Motor neuron (in vitro differentiated cells): ENCODE data around the gene ZMYM2. TPM values are rescaled to one million over a fixed set of nuclear protein-coding genes. Genes with fewer than 3 reads are reported as not detected.

Experiments used
- ATAC-seq, 8 experiments: fragments of 200-7000 bp; cut with Tn5 transposase; replicated peaks in 6 of 8; 2 replicates each; pipeline ENCODE4 v1.8.0; 2021; ENCODE audit warnings: mild to moderate bottlenecking in 8 of 8, moderate library complexity in 8 of 8
- H3K27ac ChIP-seq, 2 donors: fragments of 250-450 bp; sonication (Bioruptor Pico); 2 replicates each; pipeline ENCODE4 v1.9.0; 2021; ENCODE audit warnings: antibody characterized with exemption in 2 of 2, mild to moderate bottlenecking in 2 of 2, moderate library complexity in 1 of 2
- H3K4me1 ChIP-seq, 2 donors: fragments of 250-450 bp; sonication (Bioruptor Pico); replicated peaks in 1 of 2; 2 replicates each; pipeline ENCODE4 v1.6.1; 2021; ENCODE audit warnings: antibody characterized with exemption in 2 of 2, mild to moderate bottlenecking in 2 of 2, moderate library complexity in 1 of 2
- H3K4me3 ChIP-seq, 5 donors: fragments of 250-450 bp; sonication (Bioruptor Pico); 2 replicates each; pipeline ENCODE4 v1.9.0; 2021; ENCODE audit warnings: antibody characterized with exemption in 5 of 5, mild to moderate bottlenecking in 5 of 5, moderate library complexity in 4 of 5
- WGBS, 10 experiments: fragments of 450-650 bp; shearing (Covaris generic); methylation state at CpG; one replicate each; pipeline ENCODE4 v1.0.0; 2022; 5-methylcytosine and 5-hydroxymethylcytosine counted together
- in situ Hi-C, 9 experiments: fragments of 400-800 bp; cut with MboI; loops; one replicate each; pipeline ENCODE4 v1.15.0; 2021; ENCODE audit warnings: low sequenced_read_pairs in 9 of 9, low pct_unique_long_range_greater_than_20kb in 2 of 9; ENCODE audit not compliant: unreplicated experiment in 9 of 9
- total RNA-seq, 8 experiments: library from RNA; unstranded; fragments of 300-600 nt; gene quantifications; 2 replicates each; pipeline versions ENCODE4 v1.2.3 to v1.2.4, GENCODE V29; 2022

The ZMYM2 gene
- total RNA-seq, 8 experiments from 2014 or later, result 45.5 to 97.6 (median 77.7) TPM

DNA sequence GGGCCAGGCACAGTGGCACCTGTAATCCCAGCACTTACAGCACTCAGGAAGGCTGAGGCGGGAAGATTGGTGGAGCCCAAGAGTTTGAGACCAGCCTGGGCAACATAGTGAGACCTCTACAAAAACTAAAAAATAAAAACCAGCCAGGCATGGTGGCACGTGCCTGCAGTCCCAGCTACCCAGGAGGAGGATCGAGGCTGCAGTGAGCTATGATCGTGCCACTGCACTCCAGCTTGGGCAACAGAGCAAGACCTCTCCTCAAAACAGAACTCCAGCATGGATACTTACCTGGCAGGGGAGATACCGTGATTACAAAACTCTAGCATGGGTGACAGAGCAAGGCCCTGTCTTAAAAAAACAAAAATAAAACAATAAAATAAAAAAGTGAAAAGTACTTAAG is 107.0 kb downstream of the ZMYM2 start:
- H3K4me1 ChIP-seq, result no peaks in the 10 kb centered on the region
- no peak for ATAC-seq
- H3K27ac ChIP-seq, result no peak overlapping the region
- in situ Hi-C loops, result no loop called here
- WGBS, 10 experiments, result 87 to 100% (median 97%) methylated on average over 1 to 5 of the region's 5 CpGs; no CpG with 5 or more reads in 1 of the 10 experiments
- H3K4me3 ChIP-seq, result no peak overlapping the region

- Histone ChIP-seq H3K4me3 (no peak overlapping the region), H3K27ac (no peak overlapping the region), H3K4me1 (no peaks in the 10 kb centered on the region)
- no peak for ATAC-seq
- 23 to 100% (median 89%) methylated on average over 1 to 3 of the region's 3 CpGs for WGBS, 10 experiments
- in situ Hi-C loops, result no loop called here
Measured at GRCh38 chr13:20069956-20070355, 111.4 kb downstream of the ZMYM2 start.

GRCh38 chr13:20073775-20074174 is 115.2 kb downstream of the ZMYM2 start:
- H3K4me1 ChIP-seq, result no peaks in the 10 kb centered on the region
- no peak overlapping the region for H3K4me3 ChIP-seq
- in situ Hi-C loops, result no loop called here
- no peak for ATAC-seq
- H3K27ac ChIP-seq, result no peak overlapping the region
- WGBS, 10 experiments, result 80 to 100% (median 96%) methylated on average over 1 to 2 of the region's 2 CpGs; no CpG with 5 or more reads in 1 of the 10 experiments

DNA sequence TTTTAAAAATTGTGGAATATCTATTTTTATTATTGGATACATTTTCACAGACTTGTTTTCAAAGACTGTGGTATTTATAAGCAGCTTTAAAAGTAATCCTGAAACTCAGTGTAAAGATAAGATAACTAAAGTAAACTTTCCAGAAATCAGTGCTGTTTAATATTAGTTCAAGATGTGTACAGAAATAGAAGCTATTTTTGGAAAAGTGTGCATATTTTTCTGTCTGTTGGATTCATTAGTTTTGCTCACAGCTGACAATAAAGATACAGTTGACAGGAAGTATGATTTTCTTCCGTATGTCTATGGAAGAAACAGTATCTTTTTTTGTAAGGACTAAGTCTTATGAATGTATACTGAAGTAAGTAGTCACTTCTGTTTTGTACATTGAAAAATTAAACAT is 116.4 kb downstream of the ZMYM2 start:
- Histone ChIP-seq H3K27ac (no peak overlapping the region), H3K4me1 (no peaks in the 10 kb centered on the region), H3K4me3 (no peak overlapping the region)
- no peak for ATAC-seq
- in situ Hi-C loops, result no loop called here
- WGBS, 10 experiments, result 33 to 100% (median 87%) methylated on average over 1 of the region's 1 CpG; no CpG with 5 or more reads in 2 of the 10 experiments

DNA sequence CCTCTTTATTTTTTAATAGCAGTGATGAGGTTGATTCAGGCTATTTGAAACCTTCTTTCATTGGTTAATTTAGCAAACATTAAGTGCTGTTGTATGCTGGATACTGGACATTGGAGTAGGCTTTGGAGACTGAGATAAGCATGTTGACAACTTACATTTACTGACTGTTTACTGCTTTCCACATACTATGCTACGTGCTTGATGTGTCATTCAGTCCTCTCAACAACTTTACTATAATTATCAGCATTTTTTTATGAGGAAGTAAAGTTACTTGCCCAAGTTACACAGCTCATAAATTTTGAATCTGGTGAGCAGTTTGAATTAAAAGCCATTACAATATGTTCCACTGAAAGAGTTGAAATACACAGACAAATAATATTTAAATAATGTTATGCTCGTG is 118.6 kb downstream of the ZMYM2 start:
- H3K4me1 ChIP-seq, result no peaks in the 10 kb centered on the region
- WGBS, 10 experiments, result 67 to 100% (median 96%) methylated on average over 1 to 2 of the region's 2 CpGs
- H3K4me3 ChIP-seq, result no peak overlapping the region
- in situ Hi-C loops, result no loop called here
- no peak for ATAC-seq
- H3K27ac ChIP-seq, result no peak overlapping the region

- H3K27ac ChIP-seq, result no peak overlapping the region
- WGBS, 10 experiments, result 90 to 100% (median 96%) methylated on average over 2 to 6 of the region's 7 CpGs
- in situ Hi-C loops, result no loop called here
- ATAC-seq, result peak in 3 of 8 experiments; percentile 42 to 81 (median 69)
- no peak overlapping the region for H3K4me3 ChIP-seq
- H3K4me1 ChIP-seq, result no peaks in the 10 kb centered on the region
Measured at GRCh38 chr13:20080377-20081164, 122.0 kb downstream of the ZMYM2 start.

DNA sequence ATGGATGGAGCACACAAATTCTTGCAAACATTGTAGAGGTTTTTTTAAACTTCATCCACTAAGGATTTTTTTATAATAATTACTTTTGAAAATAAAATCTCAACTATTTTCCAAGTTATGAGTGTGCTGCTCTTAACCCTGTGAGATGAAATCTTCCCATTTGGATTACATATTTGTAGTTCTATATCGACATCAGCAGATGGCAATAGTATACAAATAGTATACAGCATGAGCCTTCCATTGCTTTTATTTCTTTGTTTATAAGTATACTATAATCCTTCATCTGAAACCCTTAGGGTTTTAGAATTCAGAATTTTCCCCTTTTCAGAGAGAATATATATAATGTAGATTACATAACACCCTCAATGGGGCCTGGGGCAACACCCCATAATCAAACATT is 131.8 kb downstream of the ZMYM2 start:
- H3K4me3 ChIP-seq, result no peak overlapping the region
- ATAC-seq, result peak in 2 of 8 experiments; percentile 23 to 34
- in situ Hi-C loops, result no loop called here
- no peaks in the 10 kb centered on the region for H3K4me1 ChIP-seq
- H3K27ac ChIP-seq, result no peak overlapping the region
- 35 to 100% (median 79%) methylated on average over 1 of the region's 1 CpG; no CpG with 5 or more reads in 2 of the 10 experiments for WGBS, 10 experiments

DNA sequence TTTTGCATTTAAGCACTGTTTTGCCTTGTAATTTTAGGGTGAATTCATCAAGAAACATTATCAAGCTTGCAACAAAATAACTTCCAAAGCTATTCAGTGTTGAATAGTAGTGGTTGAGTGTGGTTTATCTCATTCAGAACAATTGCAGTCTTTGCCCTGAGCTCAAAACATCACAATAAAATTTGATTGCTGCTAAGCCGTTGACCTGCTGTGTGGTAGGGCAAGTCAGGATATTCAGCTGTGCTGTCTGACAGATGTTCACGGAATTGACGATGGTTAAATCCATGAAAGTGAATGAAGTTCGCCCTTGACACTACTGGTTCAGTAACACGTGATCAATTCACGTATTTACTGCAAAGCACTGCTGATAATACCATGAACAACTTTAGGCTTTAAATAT is 135.4 kb downstream of the ZMYM2 start:
- Histone ChIP-seq H3K27ac (no peak overlapping the region), H3K4me1 (no peaks in the 10 kb centered on the region), H3K4me3 (no peak overlapping the region)
- WGBS, 10 experiments, result 10 to 81% (median 55%) methylated on average over 2 to 6 of the region's 6 CpGs; no CpG with 5 or more reads in 1 of the 10 experiments
- ATAC-seq, result no peak
- in situ Hi-C loops, result no loop called here

DNA sequence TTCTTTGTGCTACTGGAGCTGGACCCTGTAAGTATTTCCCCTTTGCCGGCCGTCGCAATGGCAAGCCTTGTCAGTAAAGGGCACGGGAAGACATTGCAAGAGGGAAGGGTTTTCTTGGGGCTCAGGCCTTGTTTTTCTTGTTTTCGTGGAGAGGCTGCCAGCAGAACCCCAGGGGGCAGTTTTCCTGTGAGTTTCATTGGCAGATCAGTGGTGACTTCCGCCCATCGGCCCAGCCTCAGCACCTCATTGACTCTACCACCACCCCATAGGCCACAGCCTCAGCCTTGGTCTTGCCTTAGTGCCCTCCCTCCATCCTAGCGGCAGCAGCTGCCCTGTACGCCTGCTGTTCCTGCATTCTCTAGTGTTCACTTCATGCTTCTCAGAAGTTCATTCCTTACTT is 140.8 kb downstream of the ZMYM2 start:
- WGBS, 10 experiments, result 18 to 100% (median 70%) methylated on average over 1 to 5 of the region's 9 CpGs; no CpG with 5 or more reads in 2 of the 10 experiments
- no peak for ATAC-seq
- Histone ChIP-seq H3K27ac (no peak overlapping the region), H3K4me3 (no peak overlapping the region), H3K4me1 (no peaks in the 10 kb centered on the region)
- in situ Hi-C loops, result no loop called here

DNA sequence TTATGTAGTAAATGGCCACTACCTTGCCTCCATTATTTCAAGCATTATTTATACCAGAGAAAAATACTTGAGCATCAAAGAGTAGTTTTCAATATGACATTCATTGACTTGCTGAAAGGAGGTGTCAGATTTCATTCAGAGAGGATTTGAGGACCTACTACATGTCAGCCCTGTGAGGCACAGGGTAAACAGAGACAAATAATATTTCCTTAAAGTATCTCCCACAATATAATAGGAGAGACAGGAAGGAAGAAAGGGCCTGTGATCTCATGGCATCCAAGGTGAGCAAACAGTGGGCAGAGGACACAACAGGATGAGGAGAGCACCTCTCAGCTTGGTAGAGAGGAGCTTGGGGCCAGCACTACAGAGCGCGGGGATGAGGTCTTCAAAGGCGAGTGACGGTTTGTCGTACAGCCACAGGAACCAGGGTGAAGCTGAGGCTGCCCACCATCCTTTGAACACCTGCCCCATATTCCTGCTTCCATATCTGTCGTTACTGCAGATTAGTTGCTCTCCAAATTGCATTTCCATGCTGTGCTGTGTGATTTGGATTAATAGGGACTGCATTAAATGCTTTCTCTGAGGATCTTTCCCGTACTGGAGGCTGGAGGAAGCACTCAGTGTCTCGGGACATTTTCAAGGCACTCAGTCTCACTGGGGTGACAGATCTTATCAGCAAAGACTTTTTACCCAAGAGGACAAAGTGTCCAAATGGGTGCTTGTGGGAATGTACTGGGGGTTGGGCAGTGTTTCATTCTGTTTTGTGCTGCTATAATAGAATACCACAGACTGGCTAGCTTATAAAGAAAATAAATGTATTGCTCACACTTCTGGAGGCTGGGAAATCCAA is 143.2 kb downstream of the ZMYM2 start:
- H3K27ac ChIP-seq, result no peak overlapping the region
- ATAC-seq, result peak in 1 of 8 experiments; percentile 20
- H3K4me3 ChIP-seq, result no peak overlapping the region
- no peaks in the 10 kb centered on the region for H3K4me1 ChIP-seq
- in situ Hi-C loops, result no loop called here
- WGBS, 10 experiments, result 0 to 85% (median 67%) methylated on average over 1 to 7 of the region's 8 CpGs; no CpG with 5 or more reads in 2 of the 10 experiments

DNA sequence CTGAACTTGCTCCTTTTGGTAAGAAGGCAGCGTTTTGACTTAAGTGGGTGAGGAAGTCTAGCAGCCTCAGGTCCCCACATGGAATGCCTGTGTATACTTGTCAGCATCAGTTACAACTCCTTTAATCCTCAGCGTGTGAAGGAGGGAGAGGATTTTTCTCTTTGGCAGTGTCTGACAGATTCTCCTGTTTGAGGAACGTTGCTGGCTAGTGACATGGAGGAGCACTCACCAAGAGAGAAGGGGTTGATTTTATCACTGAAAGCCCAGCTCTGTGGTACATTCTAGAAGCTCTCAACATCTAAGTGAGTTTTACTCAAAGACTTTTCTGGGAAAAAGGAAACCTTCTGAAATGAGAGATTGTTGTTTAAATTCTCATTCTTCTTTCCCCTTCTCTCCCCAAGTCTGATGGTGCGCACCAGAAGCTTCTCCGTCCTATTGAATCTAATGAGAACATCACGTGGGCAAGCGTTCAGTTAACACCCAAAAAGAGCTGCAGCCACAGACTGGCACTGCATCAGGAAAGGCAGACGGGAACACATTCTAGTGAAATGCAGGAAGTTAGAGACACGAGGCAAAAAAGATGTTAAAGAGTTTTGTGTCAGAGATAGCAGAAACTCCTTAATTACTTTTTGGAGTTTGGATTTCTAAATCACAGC is 144.1 kb downstream of the ZMYM2 start:
- H3K27ac ChIP-seq, result no peak overlapping the region
- in situ Hi-C loops, result no loop called here
- peak in 3 of 8 experiments; percentile 75 to 94 (median 93) for ATAC-seq
- WGBS, 10 experiments, result 0 to 89% (median 72%) methylated on average over 2 to 9 of the region's 9 CpGs; no CpG with 5 or more reads in 1 of the 10 experiments
- no peaks in the 10 kb centered on the region for H3K4me1 ChIP-seq
- H3K4me3 ChIP-seq, result no peak overlapping the region

GRCh38 chr13:20105161-20105689 is 146.7 kb downstream of the ZMYM2 start:
- ATAC-seq, result no peak
- 0 to 100% (median 87%) methylated on average over 1 to 10 of the region's 13 CpGs; no CpG with 5 or more reads in 1 of the 10 experiments for WGBS, 10 experiments
- in situ Hi-C loops, result no loop called here
- no peak overlapping the region for H3K4me3 ChIP-seq
- H3K4me1 ChIP-seq, result no peaks in the 10 kb centered on the region
- H3K27ac ChIP-seq, result no peak overlapping the region
